ENCODE results near the gene RPUSD1. TPM values are rescaled to one million over a fixed set of nuclear protein-coding genes. Genes with fewer than 3 reads are reported as not detected.
"Not testable (repeated sequence)": the region's sequence is repeated elsewhere in the genome, so short reads cannot be mapped to it uniquely, and the experiment has no call there.

RPUSD1 gene
- total RNA-seq, 1 donor from 2014 or later = 24.3 TPM

GRCh38 chr16:822909-823297 lies 34.7 kb upstream of the RPUSD1 start:
- no peak overlapping the region for H3K27ac Mint-ChIP-seq (ENCODE audit: unreplicated experiment)
- no peak for TF ChIP-seq CTCF (IDR thresholded peaks at IDR 0.05)
- H3K4me1 Mint-ChIP-seq (ENCODE audit: unreplicated experiment) = no peaks in the 10 kb centered on the region
- H3K9me3 Mint-ChIP-seq (ENCODE audit: unreplicated experiment) = no peaks in the 10 kb centered on the region
- DNase-seq (ENCODE audit: extremely low spot score, unreplicated experiment) = no peak
- H3K36me3 Mint-ChIP-seq (ENCODE audit: unreplicated experiment) = no peaks in the 10 kb centered on the region
- H3K4me3 Mint-ChIP-seq (ENCODE audit: unreplicated experiment) = no peak overlapping the region
- peaks cover 4% of the 10 kb centered on the region for H3K27me3 Mint-ChIP-seq (ENCODE audit: unreplicated experiment)

- Mint-ChIP-seq H3K27me3 (ENCODE audit: unreplicated experiment) (peaks cover 4% of the 10 kb centered on the region), H3K4me1 (ENCODE audit: unreplicated experiment) (no peaks in the 10 kb centered on the region), H3K27ac (ENCODE audit: unreplicated experiment) (no peak overlapping the region), H3K4me3 (ENCODE audit: unreplicated experiment) (no peak overlapping the region), H3K9me3 (ENCODE audit: unreplicated experiment) (no peaks in the 10 kb centered on the region), H3K36me3 (ENCODE audit: unreplicated experiment) (no peaks in the 10 kb centered on the region)
- no peak for DNase-seq (ENCODE audit: extremely low spot score, unreplicated experiment)
- no peak for TF ChIP-seq CTCF (IDR thresholded peaks at IDR 0.05)
Observed at GRCh38 chr16:822174-822908, 34.2 kb upstream of the RPUSD1 start.

- no peak for DNase-seq (ENCODE audit: extremely low spot score, unreplicated experiment)
- Mint-ChIP-seq H3K27ac (ENCODE audit: unreplicated experiment) (no peak overlapping the region), H3K9me3 (ENCODE audit: unreplicated experiment) (no peaks in the 10 kb centered on the region), H3K27me3 (ENCODE audit: unreplicated experiment) (peaks cover 4% of the 10 kb centered on the region), H3K4me3 (ENCODE audit: unreplicated experiment) (no peak overlapping the region), H3K4me1 (ENCODE audit: unreplicated experiment) (no peaks in the 10 kb centered on the region), H3K36me3 (ENCODE audit: unreplicated experiment) (no peaks in the 10 kb centered on the region)
- no peak for TF ChIP-seq CTCF (IDR thresholded peaks at IDR 0.05)
Observed at GRCh38 chr16:821751-822150, 33.6 kb upstream of the RPUSD1 start.

- DNase-seq (ENCODE audit: extremely low spot score, unreplicated experiment) = no peak
- Mint-ChIP-seq H3K27ac (ENCODE audit: unreplicated experiment) (no peak overlapping the region), H3K4me3 (ENCODE audit: unreplicated experiment) (no peak overlapping the region), H3K27me3 (ENCODE audit: unreplicated experiment) (peaks cover 2% of the 10 kb centered on the region), H3K4me1 (ENCODE audit: unreplicated experiment) (no peaks in the 10 kb centered on the region), H3K36me3 (ENCODE audit: unreplicated experiment) (no peaks in the 10 kb centered on the region), H3K9me3 (ENCODE audit: unreplicated experiment) (no peaks in the 10 kb centered on the region)
- TF ChIP-seq CTCF (IDR thresholded peaks at IDR 0.05) = no peak
Observed at GRCh38 chr16:820748-821147, 32.6 kb upstream of the RPUSD1 start.

GRCh38 chr16:820044-820408 lies 31.8 kb upstream of the RPUSD1 start:
- not testable (repeated sequence) for H3K36me3 Mint-ChIP-seq (ENCODE audit: unreplicated experiment); H3K4me1 Mint-ChIP-seq (ENCODE audit: unreplicated experiment); H3K4me3 Mint-ChIP-seq (ENCODE audit: unreplicated experiment); H3K27me3 Mint-ChIP-seq (ENCODE audit: unreplicated experiment); H3K9me3 Mint-ChIP-seq (ENCODE audit: unreplicated experiment); DNase-seq (ENCODE audit: extremely low spot score, unreplicated experiment); H3K27ac Mint-ChIP-seq (ENCODE audit: unreplicated experiment)
